Measurements from ENCODE around the gene POLN. TPM values are rescaled to one million over a fixed set of nuclear protein-coding genes. Genes with fewer than 3 reads are reported as not detected.

The POLN gene
- total RNA-seq, 2 donors from 2014 or later: 7.8 to 8.0 TPM

DNA sequence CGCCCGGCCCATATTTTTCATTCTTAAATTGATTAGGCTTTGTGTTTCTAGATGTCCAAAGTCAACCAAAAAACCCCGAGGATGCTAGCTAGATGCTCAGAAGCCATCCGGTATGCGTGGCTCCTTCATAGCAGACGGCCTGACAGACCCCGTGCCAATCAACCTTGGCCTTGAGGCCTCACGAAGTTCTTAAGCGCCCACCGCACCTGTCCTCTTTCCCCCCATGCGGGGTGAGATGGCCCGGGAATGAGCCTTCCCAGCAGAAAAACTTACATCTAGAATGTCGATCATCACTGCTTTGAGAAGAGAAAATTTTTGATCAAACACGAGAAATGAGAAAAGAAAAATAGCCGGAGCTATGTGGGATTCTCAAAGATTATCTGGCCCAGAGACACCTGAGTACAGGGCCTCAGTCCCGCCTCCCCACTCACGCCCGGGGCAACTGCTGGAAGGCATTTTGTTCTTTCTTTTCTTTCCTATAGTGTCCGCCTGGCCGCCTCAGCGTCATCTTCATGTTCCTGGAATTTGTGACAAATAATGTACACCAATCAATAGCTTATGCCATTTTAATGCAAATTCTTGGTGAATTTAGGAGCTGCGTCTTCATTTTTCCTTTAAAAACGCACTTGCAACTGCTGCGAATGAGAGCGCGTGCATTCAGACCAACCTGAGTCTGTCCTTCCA is 184.4 kb downstream of the POLN start:
- H3K36me3 Mint-ChIP-seq (ENCODE audit: low read depth): peaks cover 5% of the 10 kb centered on the region
- H3K27me3 Mint-ChIP-seq: peaks cover 23% of the 10 kb centered on the region
- no peaks in the 10 kb centered on the region for H3K4me1 Mint-ChIP-seq
- no peak for ATAC-seq (replicated peaks)
- H3K9me3 Mint-ChIP-seq: no peaks in the 10 kb centered on the region
- H3K27ac Mint-ChIP-seq: no peak overlapping the region
- peak overlapping the region; percentile 56 for H3K4me3 Mint-ChIP-seq

GRCh38 chr4:2054217-2054616 is 187.7 kb downstream of the POLN start:
- Mint-ChIP-seq H3K36me3 (ENCODE audit: low read depth) (peaks cover 5% of the 10 kb centered on the region), H3K27me3 (peaks cover 23% of the 10 kb centered on the region), H3K4me1 (no peaks in the 10 kb centered on the region), H3K9me3 (no peaks in the 10 kb centered on the region), H3K4me3 (no peak overlapping the region), H3K27ac (no peak overlapping the region)
- no peak for ATAC-seq (replicated peaks)

DNA sequence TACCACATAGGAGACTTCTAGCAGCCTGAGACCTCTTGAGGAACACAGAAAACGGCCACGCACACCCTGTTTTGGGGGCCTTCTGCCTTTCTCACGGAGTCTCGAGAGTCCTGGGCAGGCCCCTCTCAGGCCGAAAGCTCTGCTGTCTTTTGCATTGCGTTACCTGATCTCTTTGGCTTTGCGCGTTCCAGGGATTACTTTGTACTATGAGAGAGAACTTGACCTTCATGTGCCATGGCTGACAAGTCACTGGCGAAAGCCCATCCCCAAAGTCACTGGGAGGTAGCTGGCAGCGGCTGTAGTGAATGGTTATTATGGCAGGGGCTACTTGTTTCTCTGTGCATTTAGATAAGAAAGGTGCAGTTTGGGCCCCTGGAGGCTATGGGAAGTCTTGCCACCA is 190.8 kb downstream of the POLN start:
- no peak for ATAC-seq (replicated peaks)
- no peaks in the 10 kb centered on the region for H3K4me1 Mint-ChIP-seq
- H3K4me3 Mint-ChIP-seq: no peak overlapping the region
- peaks cover 17% of the 10 kb centered on the region for H3K27me3 Mint-ChIP-seq
- H3K9me3 Mint-ChIP-seq: no peaks in the 10 kb centered on the region
- no peak overlapping the region for H3K27ac Mint-ChIP-seq
- no peaks in the 10 kb centered on the region for H3K36me3 Mint-ChIP-seq (ENCODE audit: low read depth)

- ATAC-seq (replicated peaks): no peak
- H3K4me3 Mint-ChIP-seq: no peak overlapping the region
Observed at GRCh38 chr4:2049811-2050210, 192.1 kb downstream of the POLN start.

DNA sequence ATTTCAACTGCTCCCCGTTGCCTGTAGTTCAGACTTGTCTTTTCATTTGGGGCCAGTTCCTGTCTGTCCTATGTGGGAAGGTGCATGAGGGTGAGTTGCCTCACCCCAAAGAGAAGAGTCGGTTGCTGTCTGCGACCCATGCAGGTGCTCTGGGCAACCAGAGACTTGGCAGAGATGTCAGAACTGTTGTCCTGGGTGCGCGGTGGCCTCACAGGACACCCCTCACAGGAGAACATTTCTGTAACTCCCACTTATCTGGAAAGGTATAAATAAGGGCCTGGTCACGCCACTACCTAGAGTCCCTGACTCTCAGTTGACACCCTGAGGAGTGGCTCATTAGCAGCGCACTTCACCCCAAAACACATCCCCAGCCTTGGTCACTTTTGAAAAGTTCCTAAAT is 192.5 kb downstream of the POLN start:
- H3K36me3 Mint-ChIP-seq (ENCODE audit: low read depth): no peaks in the 10 kb centered on the region
- no peaks in the 10 kb centered on the region for H3K9me3 Mint-ChIP-seq
- no peak for ATAC-seq (replicated peaks)
- no peak overlapping the region for H3K27ac Mint-ChIP-seq
- H3K4me1 Mint-ChIP-seq: no peaks in the 10 kb centered on the region
- H3K27me3 Mint-ChIP-seq: peaks cover 10% of the 10 kb centered on the region
- no peak overlapping the region for H3K4me3 Mint-ChIP-seq

More at GRCh38 chr4:2049811-2050210, 192.1 kb downstream of the POLN start:
- peaks cover 10% of the 10 kb centered on the region for H3K27me3 Mint-ChIP-seq
- no peaks in the 10 kb centered on the region for H3K4me1 Mint-ChIP-seq
- no peak overlapping the region for H3K27ac Mint-ChIP-seq
- H3K36me3 Mint-ChIP-seq (ENCODE audit: low read depth): no peaks in the 10 kb centered on the region
- H3K9me3 Mint-ChIP-seq: no peaks in the 10 kb centered on the region

DNA sequence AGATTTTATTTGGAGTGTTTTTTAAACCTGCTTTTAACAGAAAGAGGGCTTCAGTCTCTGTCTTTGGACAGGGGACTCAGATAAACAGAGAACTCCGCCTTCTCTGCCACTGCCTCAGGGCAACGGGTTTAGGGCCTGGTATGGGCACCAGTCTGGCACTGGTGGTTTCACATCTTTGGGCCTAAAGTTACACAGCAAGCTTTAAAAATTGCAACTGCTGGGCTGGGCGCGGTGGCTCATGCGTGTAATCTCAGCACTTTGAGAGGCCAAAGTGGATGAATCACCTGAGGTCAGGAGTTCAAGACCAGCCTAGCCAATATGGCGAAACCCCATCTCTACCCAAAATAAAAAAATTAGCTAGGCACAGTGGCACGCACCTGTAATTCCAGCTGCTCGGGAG is 193.1 kb downstream of the POLN start:
- Mint-ChIP-seq H3K4me3 (no peak overlapping the region), H3K27me3 (peaks cover 5% of the 10 kb centered on the region), H3K27ac (no peak overlapping the region), H3K36me3 (ENCODE audit: low read depth) (no peaks in the 10 kb centered on the region), H3K9me3 (no peaks in the 10 kb centered on the region), H3K4me1 (no peaks in the 10 kb centered on the region)
- no peak for ATAC-seq (replicated peaks)

GRCh38 chr4:2047781-2048581 is 193.9 kb downstream of the POLN start:
- no peak overlapping the region for H3K27ac Mint-ChIP-seq
- peaks cover 5% of the 10 kb centered on the region for H3K27me3 Mint-ChIP-seq
- H3K4me1 Mint-ChIP-seq: no peaks in the 10 kb centered on the region
- H3K4me3 Mint-ChIP-seq: no peak overlapping the region
- H3K36me3 Mint-ChIP-seq (ENCODE audit: low read depth): no peaks in the 10 kb centered on the region
- no peak for ATAC-seq (replicated peaks)
- no peaks in the 10 kb centered on the region for H3K9me3 Mint-ChIP-seq

DNA sequence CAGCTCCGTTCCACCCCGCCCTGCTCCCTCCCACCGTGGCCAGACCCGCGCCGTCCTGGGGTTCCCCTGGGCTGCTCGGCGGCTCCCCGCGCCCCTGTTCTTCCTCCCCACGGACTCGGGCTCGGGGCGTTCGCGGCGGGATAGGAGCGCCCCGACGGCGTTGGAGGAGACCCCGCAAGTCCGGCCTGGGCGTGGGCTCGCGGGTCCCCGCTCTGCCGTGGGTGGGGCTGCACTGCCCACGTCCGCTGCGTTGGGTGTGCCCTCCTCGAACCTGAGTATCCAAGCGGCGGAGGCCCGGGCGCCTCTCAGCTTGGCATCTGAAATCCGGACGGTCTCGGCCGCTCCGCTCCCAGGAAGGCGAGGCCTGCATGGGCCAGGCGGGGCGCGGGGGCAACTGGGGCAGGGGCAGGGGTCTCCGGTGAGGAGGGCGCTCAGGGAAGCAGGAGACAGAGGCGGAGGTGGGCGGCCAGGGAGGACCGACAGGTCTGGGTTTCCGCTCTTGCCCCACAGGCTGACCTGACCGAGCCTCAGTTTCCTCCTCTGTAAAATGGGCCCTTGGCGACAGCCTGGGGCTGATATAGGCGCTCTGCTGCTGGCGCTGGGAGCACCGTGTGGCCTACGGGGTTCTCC is 194.8 kb downstream of the POLN start:
- no peak overlapping the region for H3K27ac Mint-ChIP-seq
- no peak for ATAC-seq (replicated peaks)
- no peaks in the 10 kb centered on the region for H3K4me1 Mint-ChIP-seq
- no peak overlapping the region for H3K4me3 Mint-ChIP-seq
- peaks cover 5% of the 10 kb centered on the region for H3K27me3 Mint-ChIP-seq
- H3K36me3 Mint-ChIP-seq (ENCODE audit: low read depth): no peaks in the 10 kb centered on the region
- no peaks in the 10 kb centered on the region for H3K9me3 Mint-ChIP-seq

DNA sequence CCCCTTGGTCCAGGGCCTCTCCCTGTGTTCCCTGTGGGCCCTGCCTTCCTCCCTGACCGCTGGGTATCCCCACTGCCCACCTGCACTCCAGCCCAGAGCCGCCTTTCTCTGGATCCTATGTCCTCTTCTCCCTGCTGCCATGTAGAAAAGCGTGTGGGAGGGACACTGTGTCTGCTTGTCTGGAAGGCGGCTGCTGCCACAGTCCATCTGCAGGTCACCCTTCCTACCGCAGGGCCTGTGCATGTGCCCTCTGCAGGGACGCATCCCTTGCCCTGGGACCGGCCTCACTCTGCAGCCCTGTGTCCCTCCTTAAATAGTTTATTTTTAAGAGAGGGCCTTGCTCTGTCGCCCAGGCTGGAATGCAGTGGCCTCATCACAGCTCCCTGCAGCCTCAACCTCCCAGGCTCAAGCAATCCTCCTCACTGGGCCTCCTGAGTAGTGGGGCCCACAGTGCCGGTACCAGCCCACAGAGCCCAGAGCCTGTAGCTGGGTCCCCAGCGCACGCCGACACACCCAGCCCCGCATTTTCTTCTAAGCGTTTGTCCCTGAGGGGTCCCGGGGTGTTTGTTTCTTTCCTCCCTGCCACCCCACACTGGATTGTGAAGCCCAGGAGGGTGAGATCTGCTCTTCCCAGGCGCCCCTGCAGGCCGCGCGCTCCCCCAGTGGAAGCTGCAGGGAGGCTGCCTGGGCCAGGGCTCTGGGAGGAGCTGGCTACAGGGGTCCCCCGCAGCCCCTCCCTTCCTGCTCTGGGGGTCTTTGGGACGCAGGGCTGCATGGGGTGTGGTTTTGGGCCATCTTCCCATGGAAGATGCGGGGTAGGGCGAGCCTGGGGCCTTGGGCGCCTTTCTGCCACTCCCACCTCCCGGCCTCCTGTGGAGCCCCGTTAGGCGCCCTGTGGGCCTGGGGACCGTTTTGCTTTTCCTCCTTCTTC is 195.6 kb downstream of the POLN start:
- Mint-ChIP-seq H3K27me3 (peaks cover 5% of the 10 kb centered on the region), H3K4me1 (no peaks in the 10 kb centered on the region), H3K27ac (no peak overlapping the region), H3K4me3 (no peak overlapping the region), H3K36me3 (ENCODE audit: low read depth) (no peaks in the 10 kb centered on the region), H3K9me3 (no peaks in the 10 kb centered on the region)
- ATAC-seq (replicated peaks): no peak

GRCh38 chr4:2045518-2045951 is 196.4 kb downstream of the POLN start:
- Mint-ChIP-seq H3K27me3 (peaks cover 5% of the 10 kb centered on the region), H3K4me3 (no peak overlapping the region), H3K9me3 (no peaks in the 10 kb centered on the region), H3K36me3 (ENCODE audit: low read depth) (no peaks in the 10 kb centered on the region), H3K4me1 (no peaks in the 10 kb centered on the region), H3K27ac (no peak overlapping the region)
- ATAC-seq (replicated peaks): no peak

- ATAC-seq (replicated peaks): no peak
Observed at GRCh38 chr4:2044542-2045517, 197.1 kb downstream of the POLN start.

DNA sequence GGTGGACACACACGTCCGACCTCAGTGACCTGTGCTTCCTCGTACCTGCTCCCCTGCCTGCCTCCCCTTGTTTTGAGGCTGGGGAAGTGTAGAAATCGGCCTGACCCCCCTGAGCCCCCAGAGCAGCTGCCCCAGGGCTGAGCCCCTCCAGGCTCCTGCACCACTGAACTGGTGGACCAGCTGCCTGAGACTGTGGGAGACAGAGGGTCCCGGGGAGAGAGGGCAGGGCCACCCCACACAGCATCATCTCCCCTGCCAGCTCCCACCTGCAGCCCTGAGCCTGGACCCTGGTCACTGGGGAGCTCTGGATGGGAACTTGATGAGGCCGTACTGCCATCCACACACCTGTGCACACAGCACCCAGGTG is 197.8 kb downstream of the POLN start:
- peaks cover 12% of the 10 kb centered on the region for H3K27me3 Mint-ChIP-seq

More at GRCh38 chr4:2044542-2045517, 197.1 kb downstream of the POLN start:
- Mint-ChIP-seq H3K27ac (no peak overlapping the region), H3K4me3 (no peak overlapping the region), H3K36me3 (ENCODE audit: low read depth) (no peaks in the 10 kb centered on the region), H3K9me3 (no peaks in the 10 kb centered on the region), H3K4me1 (no peaks in the 10 kb centered on the region), H3K27me3 (peaks cover 10% of the 10 kb centered on the region)

GRCh38 chr4:2043396-2044118 is 198.4 kb downstream of the POLN start:
- Mint-ChIP-seq H3K36me3 (ENCODE audit: low read depth) (no peaks in the 10 kb centered on the region), H3K9me3 (no peaks in the 10 kb centered on the region), H3K4me1 (no peaks in the 10 kb centered on the region), H3K4me3 (no peak overlapping the region), H3K27ac (no peak overlapping the region), H3K27me3 (peaks cover 16% of the 10 kb centered on the region)
- no peak for ATAC-seq (replicated peaks)

More for the DNA sequence above, 197.8 kb downstream of the POLN start:
- Mint-ChIP-seq H3K4me1 (no peaks in the 10 kb centered on the region), H3K36me3 (ENCODE audit: low read depth) (no peaks in the 10 kb centered on the region), H3K27ac (no peak overlapping the region), H3K4me3 (no peak overlapping the region), H3K9me3 (no peaks in the 10 kb centered on the region)
- no peak for ATAC-seq (replicated peaks)

All from activated T-helper 17 cell treated with anti-CD3 and anti-CD28 coated beads, Interleukin-2, amount 50 U/mL, for 72 hours (primary cell).